Kidney epithelial cell (primary cell): Measurements from ENCODE around the gene RPN1. TPM values are rescaled to one million over a fixed set of nuclear protein-coding genes. Genes with fewer than 3 reads are reported as not detected.

Experiments used
- DNase-seq: peaks from one replicate; pipeline ENCODE4 v3.0.0-alpha.2; 2010; ENCODE audit warnings: low read depth
- H3K27me3 ChIP-seq: 2 replicates; pipeline ENCODE4 v1.6.0; 2011; ENCODE audit warnings: low read length; ENCODE audit not compliant: control insufficient read depth, insufficient read depth
- H3K36me3 ChIP-seq: 2 replicates; pipeline ENCODE4 v1.5.1; 2011; ENCODE audit warnings: low read length; ENCODE audit not compliant: control insufficient read depth, insufficient read depth
- H3K4me3 ChIP-seq: 2 replicates; pipeline ENCODE4 v1.5.1; 2011; ENCODE audit warnings: low read depth, mild to moderate bottlenecking, control low read depth, low read length
- CTCF ChIP-seq: IDR thresholded peaks from 2 replicates; pipeline ENCODE4 v1.5.1; 2011; ENCODE audit warnings: mild to moderate bottlenecking, moderate library complexity, low read length, control low read depth, inconsistent platforms; ENCODE audit not compliant: insufficient read depth, poor library complexity, severe bottlenecking
- total RNA-seq: library from RNA; depleted of rRNA; stranded (reverse); fragments of >200 nt; gene quantifications from 2 replicates; pipeline ENCODE4 v1.2.3, GENCODE V29; 2015

Gene RPN1
- total RNA-seq, 1 donor from 2014 or later: 362 TPM

- Histone ChIP-seq H3K36me3 (no peaks in the 10 kb centered on the region), H3K4me3 (no peak overlapping the region), H3K27me3 (peaks cover 12% of the 10 kb centered on the region)
- no peak for TF ChIP-seq CTCF
- no peak for DNase-seq
These were observed 78.6 kb downstream of the RPN1 start for GRCh38 chr3:128572013-128572412.

Other genes starting within 250 kb of the RPN1 start
- not detected in 2 replicates for gene DNAJB8, start 183.9 kb downstream of the RPN1 start, total RNA-seq
- 5.6 and 6.0 TPM in 2 replicates for gene GATA2, start 157.6 kb downstream of the RPN1 start, total RNA-seq
- gene RAB7A, start 75.4 kb upstream of the RPN1 start, total RNA-seq: 111 and 114 TPM in 2 replicates
- 32.9 and 38.1 TPM in 2 replicates for gene ACAD9, start 228.8 kb upstream of the RPN1 start, total RNA-seq